HCT116 (cell line): ENCODE results near the gene GPR107. TPM values are rescaled to one million over a fixed set of nuclear protein-coding genes. Genes with fewer than 3 reads are reported as not detected.
A peak's percentile ranks its signal among the peaks of the same experiment; 100 is the strongest.

Experiments used
- ATAC-seq: fragments of 200-7000 bp; cut with Tn5 transposase; 2 replicates; pipeline ENCODE4 v1.9.1; 2020; ENCODE audit warnings: mild to moderate bottlenecking, moderate library complexity
- BruUV-seq: library from RNA; stranded (reverse); fragments of 400-500 nt; replicated peaks from 2 replicates; lab custom pipeline; 2021; lab: Mats Ljungman, UMichigan
- CTCF ChIA-PET: fragments of 300-600 bp; sonication (Branson Sonifier 250); formaldehyde crosslinking; loops from one replicate; lab custom pipeline; 2021; ENCODE audit warnings: antibody characterized with exemption; lab: Charles Lee
- POLR2A ChIA-PET: fragments of 300-600, 350-600 bp; sonication (Branson Sonifier 250); formaldehyde crosslinking; loops from one replicate; lab custom pipeline; 2021; ENCODE audit warnings: antibody characterized with exemption; lab: Charles Lee
- RAD21 ChIA-PET, 2 experiments: fragments of 300-600 bp; sonication (Branson Sonifier 250); formaldehyde crosslinking; loops; one replicate each; lab custom pipeline; 2023; ENCODE audit warnings: low total read pairs in 2 of 2; ENCODE audit not compliant: uncharacterized antibody in 2 of 2, unreplicated experiment in 2 of 2, low non-redundant PET in 1 of 2; lab: Charles Lee
- DNase-seq: peaks from one replicate; pipeline ENCODE4 v3.0.0-alpha.2; 2010; ENCODE audit warnings: low read depth, low spot score
- H2AFZ ChIP-seq: fragments of 200-600 bp; shearing (Covaris generic), sonication (generic); 2 replicates; pipeline ENCODE4 v1.6.1; 2017; ENCODE audit warnings: low read depth, mixed run types, mixed read lengths, antibody characterized with exemption, low read length; ENCODE audit not compliant: poor library complexity, severe bottlenecking
- H3K27ac ChIP-seq: 2 replicates; pipeline ENCODE4 v1.5.1; 2012; ENCODE audit warnings: low read depth, low read length
- H3K27me3 ChIP-seq: fragments of 200-600 bp; sonication (generic); 2 replicates; pipeline ENCODE4 v1.6.1; 2016; ENCODE audit warnings: mixed run types, low read length, mixed read lengths; ENCODE audit not compliant: insufficient read depth
- H3K36me3 ChIP-seq, 2 experiments: fragments of 200-500 bp in 1 of 2; fragments of 200-600 bp in 1 of 2; sonication (Bioruptor generic) in 1 of 2; sonication (generic) in 1 of 2; 2 replicates each; pipeline versions ENCODE4 v1.5.1 to v1.6.1; 2014 to 2016; ENCODE audit warnings: low read length in 2 of 2, inconsistent platforms in 1 of 2, mixed read lengths in 1 of 2, mixed run types in 1 of 2; ENCODE audit not compliant: insufficient read depth in 2 of 2, control insufficient read depth in 1 of 2
- H3K4me1 ChIP-seq, 2 experiments: fragments of 200-600 bp in 1 of 2; sonication (generic) in 1 of 2; 2 replicates each; pipeline versions ENCODE4 v1.5.1 to v1.6.1; 2012 to 2017; ENCODE audit warnings: low read length in 2 of 2, inconsistent platforms in 1 of 2, mild to moderate bottlenecking in 1 of 2, mixed read lengths in 1 of 2, mixed run types in 1 of 2, moderate library complexity in 1 of 2; ENCODE audit not compliant: insufficient read depth in 2 of 2, control insufficient read depth in 1 of 2
- H3K4me2 ChIP-seq: fragments of 200-600 bp; sonication (generic); 2 replicates; pipeline ENCODE4 v1.6.1; 2017; ENCODE audit warnings: mixed run types, low read length, mixed read lengths
- H3K4me3 ChIP-seq, 2 experiments: fragments of 200-600 bp in 1 of 2; sonication (generic) in 1 of 2; replicated peaks in 1 of 2; 2 replicates each; pipeline ENCODE4 v1.5.1; 2011 to 2016; ENCODE audit warnings: low read length in 2 of 2, control low read depth in 1 of 2, low read depth in 1 of 2, mild to moderate bottlenecking in 1 of 2, mixed read lengths in 1 of 2, mixed run types in 1 of 2
- H3K79me2 ChIP-seq: fragments of 200-600 bp; sonication (generic); 2 replicates; pipeline ENCODE4 v1.6.1; 2017; ENCODE audit warnings: mild to moderate bottlenecking, mixed run types, low read length, moderate library complexity, mixed read lengths; ENCODE audit not compliant: insufficient read depth
- H3K9ac ChIP-seq: fragments of 200-600 bp; sonication (generic); 2 replicates; pipeline ENCODE4 v1.6.1; 2016; ENCODE audit warnings: low read length, mixed read lengths
- H3K9me2 ChIP-seq: fragments of 200-600 bp; sonication (generic), shearing (Covaris generic); 2 replicates; pipeline ENCODE4 v1.6.1; 2017; ENCODE audit warnings: mixed run types, mild to moderate bottlenecking, moderate library complexity; ENCODE audit not compliant: insufficient read depth
- H3K9me3 ChIP-seq, 2 experiments: fragments of 200-500 bp in 1 of 2; fragments of 200-600 bp in 1 of 2; sonication (Bioruptor generic) in 1 of 2; sonication (generic) in 1 of 2; 2 replicates each; pipeline ENCODE4 v1.6.1; 2014 to 2017; ENCODE audit warnings: low read length in 2 of 2, mixed read lengths in 2 of 2, inconsistent platforms in 1 of 2, low read depth in 1 of 2, mild to moderate bottlenecking in 1 of 2, mixed run types in 1 of 2, moderate library complexity in 1 of 2; ENCODE audit not compliant: control insufficient read depth in 1 of 2, insufficient read depth in 1 of 2
- H4K20me1 ChIP-seq: fragments of 200-600 bp; sonication (generic), shearing (Covaris generic); 2 replicates; pipeline ENCODE4 v1.6.1; 2017; ENCODE audit warnings: mixed run types, mild to moderate bottlenecking, moderate library complexity; ENCODE audit not compliant: insufficient read depth
- CBX3 ChIP-seq: IDR thresholded peaks from 2 replicates; pipeline ENCODE4 v1.6.1; 2012; ENCODE audit warnings: low read depth
- CEBPB ChIP-seq: IDR thresholded peaks from 2 replicates; pipeline ENCODE4 v1.6.1; 2012; ENCODE audit warnings: low read depth
- CTCF ChIP-seq, 3 experiments: fragments of 200-600 bp in 1 of 3; sonication (generic) in 1 of 3; IDR thresholded peaks in 2 of 3; conservative IDR thresholded peaks in 1 of 3; 2 replicates each; pipeline ENCODE4 v1.5.1; 2012 to 2017; ENCODE audit warnings: low read depth in 2 of 3, low read length in 2 of 3, antibody characterized with exemption in 1 of 3, borderline replicate concordance in 1 of 3, control low read depth in 1 of 3, mild to moderate bottlenecking in 1 of 3, mixed read lengths in 1 of 3, mixed run types in 1 of 3, moderate library complexity in 1 of 3; ENCODE audit not compliant: insufficient read depth in 1 of 3
- ELF1 ChIP-seq: IDR thresholded peaks from 2 replicates; pipeline ENCODE4 v1.6.1; 2012; ENCODE audit warnings: low read depth, borderline replicate concordance
- EZH2 ChIP-seq: fragments of 200-600 bp; sonication (generic); IDR thresholded peaks from 2 replicates; pipeline ENCODE4 v1.6.1; 2017; ENCODE audit warnings: antibody characterized with exemption, mixed run types
- JUND ChIP-seq: IDR thresholded peaks from 2 replicates; pipeline ENCODE4 v1.6.1; 2012
- MAX ChIP-seq: IDR thresholded peaks from 2 replicates; pipeline ENCODE4 v1.6.1; 2012
- POLR2A ChIP-seq: IDR thresholded peaks from 2 replicates; pipeline ENCODE4 v1.7.0; 2011; ENCODE audit warnings: borderline replicate concordance; ENCODE audit not compliant: insufficient read depth, insufficient read length; ENCODE audit errors: extremely low read depth
- RAD21 ChIP-seq: IDR thresholded peaks from 2 replicates; pipeline ENCODE4 v1.6.1; 2012; ENCODE audit warnings: low read depth, mild to moderate bottlenecking
- REST ChIP-seq: IDR thresholded peaks from 2 replicates; pipeline ENCODE4 v1.6.1; 2012; ENCODE audit warnings: low read depth
- SIN3A ChIP-seq: IDR thresholded peaks from 2 replicates; pipeline ENCODE4 v1.6.1; 2012; ENCODE audit warnings: low read depth
- SP1 ChIP-seq: IDR thresholded peaks from 2 replicates; pipeline ENCODE4 v1.6.1; 2012; ENCODE audit warnings: low read depth
- TCF7L2 ChIP-seq: IDR thresholded peaks from 2 replicates; pipeline ENCODE4 v1.7.0; 2011; ENCODE audit warnings: borderline replicate concordance, inconsistent platforms; ENCODE audit not compliant: insufficient read depth, insufficient read length; ENCODE audit errors: extremely low read depth
- ZBTB33 ChIP-seq: IDR thresholded peaks from 2 replicates; pipeline ENCODE4 v1.6.1; 2011; ENCODE audit warnings: mild to moderate bottlenecking, low read length, moderate library complexity; ENCODE audit not compliant: insufficient replicate concordance; ENCODE audit errors: extremely low read depth
- ZFX ChIP-seq: fragments of 450-650 bp; IDR thresholded peaks from 2 replicates; pipeline ENCODE4 v1.6.1; 2017
- ZNF274 ChIP-seq: fragments of 200-500 bp; sonication (Bioruptor generic); IDR thresholded peaks from 2 replicates; pipeline ENCODE4 v1.6.1; 2014; ENCODE audit warnings: mild to moderate bottlenecking, low read depth, low read length, inconsistent platforms
- intact Hi-C: fragments of 100-400 bp; cut with micrococcal nuclease; formaldehyde crosslinking; loops from 2 replicates; pipeline ENCODE4 v1.10.0; 2022
- total RNA-seq: library from RNA; stranded (reverse); gene quantifications from one replicate; pipeline ENCODE4 v1.2.1, GENCODE V29; 2021; ENCODE audit not compliant: unreplicated experiment

Gene GPR107
- total RNA-seq, 1 experiment from 2014 or later, result 32.5 TPM

GRCh38 chr9:130117816-130118632, 64.3 kb downstream of the GPR107 start (continued):
- TF ChIP-seq CBX3, result peak; percentile 23; the same call in 1 of the 2 replicates

GRCh38 chr9:130118841-130119518, 65.3 kb downstream of the GPR107 start:
- RAD21 ChIA-PET, result no interaction called here
- POLR2A ChIA-PET, result no interaction called here
- intact Hi-C loops, result no loop called here
- no peak for TF ChIP-seq CTCF (IDR thresholded peaks at IDR 0.05 in 2 of 3, conservative IDR thresholded peaks at IDR 0.05 in 1 of 3; ENCODE audit: borderline replicate concordance in 1 of 3, insufficient read depth in 1 of 3, low read depth in 2 of 3, low read length in 2 of 3)
- no peak for TF ChIP-seq JUND
- TF ChIP-seq TCF7L2, result no peak
- TF ChIP-seq POLR2A, result no peak
- no peak for TF ChIP-seq EZH2
- no peak for TF ChIP-seq ZFX
- TF ChIP-seq CEBPB, result no peak
- TF ChIP-seq ELF1, result no peak
- no peak for TF ChIP-seq MAX
- TF ChIP-seq ZBTB33, result no peak
- TF ChIP-seq REST, result no peak
- TF ChIP-seq SP1, result no peak
- TF ChIP-seq ZNF274, result no peak
- no peak for TF ChIP-seq CBX3
- TF ChIP-seq SIN3A, result no peak
- no peak for TF ChIP-seq RAD21

More at GRCh38 chr9:130118841-130119518, 65.3 kb downstream of the GPR107 start:
- peaks cover 6 to 23% of the 10 kb centered on the region in 2 experiments for H3K4me1 ChIP-seq
- H3K79me2 ChIP-seq, result no peaks in the 10 kb centered on the region
- H2AFZ ChIP-seq, result no peak overlapping the region
- no peaks in the 10 kb centered on the region for H3K27me3 ChIP-seq
- BruUV-seq, result no TSS peak
- H3K9me2 ChIP-seq, result no peaks in the 10 kb centered on the region
- no peak for DNase-seq
- no peak overlapping the region for H3K4me3 ChIP-seq
- no peaks in the 10 kb centered on the region for H3K36me3 ChIP-seq
- no peak overlapping the region for H3K4me2 ChIP-seq
- no peak overlapping the region for H3K9ac ChIP-seq
- no peak overlapping the region for H3K27ac ChIP-seq
- no peaks in the 10 kb centered on the region for H4K20me1 ChIP-seq
- no peak for ATAC-seq
- H3K9me3 ChIP-seq, result no peaks in the 10 kb centered on the region
- CTCF ChIA-PET, result no interaction called here
